Nucleus accumbens (tissue), 56 donors: Measurements from ENCODE around the gene PRDM16.

Source experiments
- DNase-seq, 56 donors: peaks; one replicate each; lab custom pipeline; 2025; lab: John Stamatoyannopoulos, UW

PRDM16 gene

GRCh38 chr1:3476666-3477065 is 407.7 kb downstream of the PRDM16 start:
- no peak for DNase-seq

GRCh38 chr1:3477241-3477995 is 408.4 kb downstream of the PRDM16 start:
- DNase-seq = peak in 1 of 56 donors; percentile 34

- no peak for DNase-seq
Observed at GRCh38 chr1:3478187-3478586, 409.2 kb downstream of the PRDM16 start.

- no peak for DNase-seq
Observed at GRCh38 chr1:3479511-3480368, 410.7 kb downstream of the PRDM16 start.

GRCh38 chr1:3480369-3480719 is 411.3 kb downstream of the PRDM16 start:
- no peak for DNase-seq

GRCh38 chr1:3481046-3481445 is 412.0 kb downstream of the PRDM16 start:
- no peak for DNase-seq

GRCh38 chr1:3481836-3482375 is 412.9 kb downstream of the PRDM16 start:
- DNase-seq = no peak

- no peak for DNase-seq
Observed at GRCh38 chr1:3482378-3482849, 413.4 kb downstream of the PRDM16 start.

GRCh38 chr1:3483380-3483779 is 414.4 kb downstream of the PRDM16 start:
- DNase-seq = no peak

- DNase-seq = peak in 22 of 56 donors; percentile 7 to 64 (median 24)
Observed at GRCh38 chr1:3483801-3484444, 414.9 kb downstream of the PRDM16 start.

GRCh38 chr1:3485016-3485415 is 416.0 kb downstream of the PRDM16 start:
- DNase-seq = no peak
